RWPE1 (cell line): Measurements from ENCODE around the gene NEURL1B.

Source experiments
- CTCF ChIA-PET: fragments of 350-600 bp; sonication (Branson Sonifier 250); formaldehyde crosslinking; extraction: SDS; loops from one replicate; lab custom pipeline; 2021; lab: Yijun Ruan, JAX
- POLR2A ChIA-PET: fragments of 400-600 bp; formaldehyde crosslinking; extraction: SDS; loops from one replicate; lab custom pipeline; 2020; ENCODE audit warnings: antibody characterized with exemption; ENCODE audit not compliant: low non-redundant PET; lab: Yijun Ruan, JAX
- DNase-seq: peaks from one replicate; pipeline ENCODE4 v3.0.0; 2012; ENCODE audit warnings: low spot score
- H3K27ac ChIP-seq: fragments of 450-650 bp; 2 replicates; pipeline ENCODE4 v1.5.1; 2017
- TF ChIP-seq, protein P1 (sequence below): fragments of 450-650 bp; conservative IDR thresholded peaks from 2 replicates; pipeline ENCODE4 v1.5.1; 2017; ENCODE audit warnings: low read depth, mild to moderate bottlenecking

Gene NEURL1B

DNA sequence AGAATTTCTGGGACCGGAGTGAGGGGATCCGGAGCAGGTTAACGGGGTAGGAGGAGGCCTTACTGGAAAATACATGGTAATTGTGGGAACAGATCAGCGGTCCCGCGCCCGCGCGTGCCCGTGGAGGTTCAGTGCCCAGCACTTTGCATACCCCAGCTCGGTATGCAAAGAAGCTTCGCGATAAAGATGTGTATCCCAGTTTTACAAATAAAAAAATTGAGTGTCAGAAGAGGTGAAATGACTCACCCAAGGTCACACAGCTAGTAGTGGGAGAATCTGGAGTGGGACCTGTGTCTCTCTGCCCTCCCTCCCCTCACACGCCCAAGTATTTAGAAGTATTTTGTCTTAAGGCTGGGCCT is 967 bp downstream of the NEURL1B start:
- ChIA-PET POLR2A (no interaction called here), CTCF (interaction anchor here (0.7 to 2.3 kb wide), 3 partner anchors 17 to 158 kb away, joined by 3 to 6 read pairs (median 3); no protein-coding TSS in a partner anchor)
- DNase-seq = no peak
- TF ChIP-seq, protein P1, sequence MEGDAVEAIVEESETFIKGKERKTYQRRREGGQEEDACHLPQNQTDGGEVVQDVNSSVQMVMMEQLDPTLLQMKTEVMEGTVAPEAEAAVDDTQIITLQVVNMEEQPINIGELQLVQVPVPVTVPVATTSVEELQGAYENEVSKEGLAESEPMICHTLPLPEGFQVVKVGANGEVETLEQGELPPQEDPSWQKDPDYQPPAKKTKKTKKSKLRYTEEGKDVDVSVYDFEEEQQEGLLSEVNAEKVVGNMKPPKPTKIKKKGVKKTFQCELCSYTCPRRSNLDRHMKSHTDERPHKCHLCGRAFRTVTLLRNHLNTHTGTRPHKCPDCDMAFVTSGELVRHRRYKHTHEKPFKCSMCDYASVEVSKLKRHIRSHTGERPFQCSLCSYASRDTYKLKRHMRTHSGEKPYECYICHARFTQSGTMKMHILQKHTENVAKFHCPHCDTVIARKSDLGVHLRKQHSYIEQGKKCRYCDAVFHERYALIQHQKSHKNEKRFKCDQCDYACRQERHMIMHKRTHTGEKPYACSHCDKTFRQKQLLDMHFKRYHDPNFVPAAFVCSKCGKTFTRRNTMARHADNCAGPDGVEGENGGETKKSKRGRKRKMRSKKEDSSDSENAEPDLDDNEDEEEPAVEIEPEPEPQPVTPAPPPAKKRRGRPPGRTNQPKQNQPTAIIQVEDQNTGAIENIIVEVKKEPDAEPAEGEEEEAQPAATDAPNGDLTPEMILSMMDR = no peak
- H3K27ac ChIP-seq = peak overlapping the region; percentile 80

DNA sequence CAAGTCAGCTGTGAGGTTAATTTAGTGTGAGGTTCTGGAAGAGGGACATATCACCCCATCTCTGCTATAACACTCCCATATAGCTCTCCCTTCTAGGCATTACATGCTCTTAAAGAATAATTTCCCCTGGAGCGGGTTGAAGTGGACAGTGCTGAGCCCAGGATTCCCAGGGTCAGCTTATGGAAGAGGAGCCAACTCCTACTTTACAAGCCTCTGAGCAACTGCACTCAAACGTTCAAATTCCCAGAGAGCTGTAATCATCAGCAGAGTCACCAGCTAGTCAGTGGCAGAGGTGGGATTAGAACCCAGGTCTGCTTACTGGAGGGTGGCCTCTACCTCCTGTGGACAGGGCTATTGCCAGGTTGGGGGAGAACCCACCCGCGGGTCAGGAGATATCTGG is 1.4 kb downstream of the NEURL1B start:
- ChIA-PET CTCF (interaction anchor here (0.6 to 2.3 kb wide), 4 partner anchors 17 to 1214 kb away, joined by 3 to 6 read pairs (median 3); no protein-coding TSS in a partner anchor), POLR2A (no interaction called here)
- DNase-seq = no peak
- TF ChIP-seq, protein P1 = no peak
- peak overlapping the region; percentile 80 for H3K27ac ChIP-seq

DNA sequence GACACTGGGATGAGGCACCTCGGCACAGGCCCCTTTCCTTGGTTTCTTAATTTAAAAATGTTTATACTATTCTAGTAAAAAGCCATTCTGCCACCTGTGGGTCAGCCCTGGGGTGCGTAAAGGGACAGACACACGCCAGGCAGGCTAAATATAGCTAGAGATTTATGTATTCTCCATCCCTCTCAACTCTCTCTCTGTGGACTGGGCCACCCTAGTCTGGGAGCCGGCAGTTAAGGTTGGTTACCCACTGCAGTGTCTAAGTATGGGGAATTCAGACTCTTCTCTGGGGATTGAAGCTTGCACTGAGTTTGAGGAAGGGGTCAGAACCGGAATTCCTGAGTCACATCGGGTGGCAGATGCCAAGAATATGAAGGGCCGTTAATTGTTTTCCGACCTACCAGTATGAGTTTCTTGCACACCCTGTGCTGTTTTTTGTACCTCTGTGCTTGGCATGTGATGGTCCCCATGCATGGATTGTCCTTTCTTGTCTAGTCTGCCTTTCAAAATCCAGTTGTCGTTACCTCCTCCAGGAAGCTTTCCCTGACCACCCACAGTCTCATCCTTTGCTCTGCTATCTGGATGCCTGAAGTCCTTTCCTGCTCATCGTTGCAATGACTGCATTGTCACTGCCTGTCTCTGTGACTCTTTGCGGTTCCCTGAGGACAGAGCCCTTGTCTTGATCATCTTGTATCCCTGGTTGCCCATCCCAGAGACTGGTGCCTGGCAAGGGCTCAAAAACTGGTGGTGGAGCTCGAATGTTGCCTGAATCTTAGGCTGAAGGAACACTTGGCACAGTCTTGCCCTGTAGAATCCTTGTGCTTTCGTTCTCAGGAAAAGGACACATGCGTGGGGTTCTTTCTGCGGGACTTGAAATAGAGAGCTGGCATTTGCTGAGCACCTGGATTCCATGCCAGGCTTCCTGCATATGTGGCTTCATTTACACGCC is 2.1 kb downstream of the NEURL1B start:
- TF ChIP-seq, protein P1 = no peak
- POLR2A ChIA-PET = no interaction called here
- CTCF ChIA-PET = interaction anchor here (0.6 to 1.2 kb wide), 5 partner anchors 18 to 1213 kb away, joined by 3 to 4 read pairs (median 3); no protein-coding TSS in a partner anchor
- DNase-seq = no peak
- peak overlapping the region; percentile 80 for H3K27ac ChIP-seq

DNA sequence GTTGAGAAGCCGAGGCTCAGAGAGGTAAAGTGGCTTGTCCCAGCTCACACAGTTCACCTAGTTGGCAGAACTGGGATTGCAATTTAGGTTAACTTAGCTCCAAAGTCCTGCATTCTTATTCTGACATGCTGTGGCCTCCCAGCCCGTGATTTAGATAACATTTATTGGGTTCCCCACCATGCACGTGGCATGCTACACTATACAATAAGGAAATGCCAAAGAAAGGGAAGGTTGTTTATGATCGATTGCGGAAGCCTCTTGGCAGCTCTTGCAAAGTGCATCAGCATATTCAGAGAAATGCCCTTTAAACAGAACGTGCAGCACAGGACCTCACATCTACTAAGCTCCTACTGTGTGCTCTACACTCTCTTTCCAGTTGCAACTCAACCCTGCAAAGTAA is 3.2 kb downstream of the NEURL1B start:
- TF ChIP-seq, protein P1 = no peak
- no peak for DNase-seq
- ChIA-PET POLR2A (no interaction called here), CTCF (interaction anchor here (1.1 kb wide), 1 partner anchor 53 kb away, joined by 4 read pairs; no protein-coding TSS in a partner anchor)
- H3K27ac ChIP-seq = no peak overlapping the region

DNA sequence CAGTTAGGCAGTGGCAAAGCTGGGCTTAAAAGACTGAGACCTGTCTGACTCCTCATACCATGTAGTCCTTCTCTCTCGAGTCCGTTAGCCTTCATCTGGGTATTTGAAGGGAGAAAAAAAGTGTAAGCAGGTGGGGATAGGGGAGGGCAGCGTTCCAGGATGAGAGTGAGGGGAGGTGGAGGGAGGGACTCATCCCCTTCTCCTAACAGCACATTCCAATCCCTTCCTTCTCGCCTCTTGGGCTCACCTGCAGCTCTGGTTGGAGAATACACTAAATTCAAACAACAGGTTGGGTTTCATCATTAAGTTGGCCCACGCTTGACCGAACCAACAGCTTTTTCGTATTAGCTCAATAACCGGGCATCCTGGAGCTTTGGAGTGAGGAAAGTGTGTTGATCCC is 3.6 kb downstream of the NEURL1B start:
- ChIA-PET POLR2A (no interaction called here), CTCF (no interaction called here)
- TF ChIP-seq, protein P1 = no peak
- no peak overlapping the region for H3K27ac ChIP-seq
- no peak for DNase-seq

DNA sequence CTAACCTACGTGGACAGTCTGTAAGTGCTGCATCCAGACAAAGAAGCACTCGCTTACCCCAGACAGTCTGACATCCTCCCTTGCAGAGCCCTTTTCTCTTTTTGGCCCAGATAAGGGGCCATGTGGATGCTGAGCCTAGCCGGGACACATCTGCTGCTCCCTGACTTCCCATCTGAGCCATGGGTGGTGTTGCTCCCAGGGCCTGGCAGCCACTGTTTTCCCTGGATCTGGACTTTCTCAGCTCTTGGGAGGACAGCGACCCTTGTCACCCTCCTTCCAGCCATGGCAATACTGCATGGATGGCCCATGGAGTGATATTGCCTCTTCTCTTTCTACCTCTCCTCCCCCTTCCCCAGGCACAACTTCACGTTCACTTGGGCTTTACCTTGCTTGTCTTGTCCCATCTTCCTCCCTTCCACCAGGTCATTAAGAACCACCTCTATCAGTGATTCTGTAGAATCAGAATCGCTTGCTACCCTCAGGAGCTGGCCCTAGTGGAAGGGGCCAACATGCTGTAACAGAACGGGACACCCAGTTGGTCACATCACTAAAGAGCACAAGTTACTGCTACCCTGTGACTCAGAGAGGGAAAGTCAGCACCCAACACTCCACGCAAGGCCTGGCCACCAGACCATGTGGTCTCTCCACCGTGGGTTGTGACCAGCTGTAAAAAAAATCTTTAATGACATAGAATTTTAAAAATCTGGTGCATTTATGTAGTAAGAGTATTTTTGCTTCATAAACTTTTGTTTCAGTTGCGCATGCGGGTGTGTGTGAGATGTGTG is 4.4 kb downstream of the NEURL1B start:
- ChIA-PET POLR2A (no interaction called here), CTCF (interaction anchor here (0.5 kb wide), 1 partner anchor 28 kb away, joined by 3 read pairs; no protein-coding TSS in a partner anchor)
- no peak for DNase-seq
- peak overlapping the region; percentile 71 for H3K27ac ChIP-seq
- TF ChIP-seq, protein P1 = no peak
